HG02943 (cell line): ENCODE results near the gene RPS3A.
"Not testable (repeated sequence)": the region's sequence is repeated elsewhere in the genome, so short reads cannot be mapped to it uniquely, and the experiment has no call there.

Experiments used
- ATAC-seq: cut with Tn5 transposase; IDR thresholded peaks from one replicate; pipeline ENCODE4 v1.9.1; 2021; ENCODE audit warnings: mild to moderate bottlenecking, low read depth, moderate library complexity; ENCODE audit not compliant: unreplicated experiment

The RPS3A gene

GRCh38 chr4:151114338-151114737 lies 14.9 kb downstream of the RPS3A start:
- ATAC-seq: no peak

GRCh38 chr4:151114986-151115385 lies 15.6 kb downstream of the RPS3A start:
- no peak for ATAC-seq

GRCh38 chr4:151117371-151117962 lies 18.0 kb downstream of the RPS3A start:
- ATAC-seq: peak; percentile 87

GRCh38 chr4:151129796-151130195 lies 30.4 kb downstream of the RPS3A start:
- ATAC-seq: no peak

- no peak for ATAC-seq
Observed at GRCh38 chr4:151133311-151133710, 33.9 kb downstream of the RPS3A start.

- not testable (repeated sequence) for ATAC-seq
Observed at GRCh38 chr4:151136048-151136447, 36.6 kb downstream of the RPS3A start.

- ATAC-seq: no peak
Observed at GRCh38 chr4:151139814-151140213, 40.4 kb downstream of the RPS3A start.

- ATAC-seq: no peak
Observed at GRCh38 chr4:151142758-151143157, 43.3 kb downstream of the RPS3A start.

GRCh38 chr4:151143162-151143561 lies 43.7 kb downstream of the RPS3A start:
- no peak for ATAC-seq

- ATAC-seq: no peak
Observed at GRCh38 chr4:151143811-151144210, 44.4 kb downstream of the RPS3A start.

- no peak for ATAC-seq
Observed at GRCh38 chr4:151144329-151145072, 45.1 kb downstream of the RPS3A start.

- ATAC-seq: no peak
Observed at GRCh38 chr4:151147000-151147399, 47.6 kb downstream of the RPS3A start.

- no peak for ATAC-seq
Observed at GRCh38 chr4:151148261-151148660, 48.8 kb downstream of the RPS3A start.

- no peak for ATAC-seq
Observed at GRCh38 chr4:151150821-151151580, 51.6 kb downstream of the RPS3A start.

- no peak for ATAC-seq
Observed at GRCh38 chr4:151152028-151152427, 52.6 kb downstream of the RPS3A start.

- no peak for ATAC-seq
Observed at GRCh38 chr4:151153585-151153984, 54.2 kb downstream of the RPS3A start.
